NCI-H2171 treated with DMSO at 0.1 percent for 48 hours (cell line): ENCODE data around the gene NR1D1.

Experiments used
- DNase-seq: peaks from one replicate; lab custom pipeline; 2025; lab: John Stamatoyannopoulos, UW

Gene NR1D1

GRCh38 chr17:40097087-40097486, 3.3 kb downstream of the NR1D1 start:
- no peak for DNase-seq

- DNase-seq = no peak
These were observed 4.2 kb downstream of the NR1D1 start for GRCh38 chr17:40095944-40096791.

GRCh38 chr17:40095351-40095943, 4.9 kb downstream of the NR1D1 start:
- DNase-seq = no peak

GRCh38 chr17:40094874-40095273, 5.5 kb downstream of the NR1D1 start:
- DNase-seq = no peak

GRCh38 chr17:40093580-40094201, 6.7 kb downstream of the NR1D1 start:
- DNase-seq = no peak

GRCh38 chr17:40093005-40093579, 7.3 kb downstream of the NR1D1 start:
- DNase-seq = no peak

- peak; percentile 8 for DNase-seq
These were observed 7.8 kb downstream of the NR1D1 start for GRCh38 chr17:40092581-40092980.

- peak; percentile 8 for DNase-seq
These were observed 8.5 kb downstream of the NR1D1 start for GRCh38 chr17:40091691-40092397.

- DNase-seq = no peak
These were observed 9.9 kb downstream of the NR1D1 start for GRCh38 chr17:40090237-40091119.

- no peak for DNase-seq
These were observed 11.1 kb downstream of the NR1D1 start for GRCh38 chr17:40089077-40089895.

GRCh38 chr17:40087903-40088718, 12.3 kb downstream of the NR1D1 start:
- no peak for DNase-seq

- DNase-seq = no peak
These were observed 13.2 kb downstream of the NR1D1 start for GRCh38 chr17:40087049-40087794.

- peak; percentile 14 for DNase-seq
These were observed 14.0 kb downstream of the NR1D1 start for GRCh38 chr17:40086150-40087044.

- no peak for DNase-seq
These were observed 15.9 kb downstream of the NR1D1 start for GRCh38 chr17:40084477-40084876.

- no peak for DNase-seq
These were observed 20.8 kb downstream of the NR1D1 start for GRCh38 chr17:40079545-40079944.

GRCh38 chr17:40076591-40076990, 23.8 kb downstream of the NR1D1 start:
- DNase-seq = no peak

GRCh38 chr17:40075942-40076498, 24.4 kb downstream of the NR1D1 start:
- no peak for DNase-seq
